Measurements from ENCODE around the gene SCGB1D1. TPM values are rescaled to one million over a fixed set of nuclear protein-coding genes. Genes with fewer than 3 reads are reported as not detected.

SCGB1D1 gene
- total RNA-seq, 1 experiment from 2014 or later, result not detected

- TF ChIP-seq E2F1 (CRISPR knock-in tag; IDR thresholded peaks at IDR 0.05) (no peak), FOXP4 (CRISPR knock-in tag; IDR thresholded peaks at IDR 0.05) (no peak)
These were observed 42.5 kb upstream of the SCGB1D1 start (continued) for GRCh38 chr11:62147545-62147944.

GRCh38 chr11:62148271-62148980 is 41.6 kb upstream of the SCGB1D1 start:
- CTCF ChIA-PET, result interaction anchor here (0.8 to 1.2 kb wide), 2 partner anchors 40 to 41 kb away, joined by 3 to 4 read pairs; no protein-coding TSS in a partner anchor
- Mint-ChIP-seq H3K27me3 (ENCODE audit: low read depth) (no peaks in the 10 kb centered on the region), H3K9me3 (peaks cover 3% of the 10 kb centered on the region; the same call in 1 of the 2 replicates), H3K36me3 (peaks cover 83% of the 10 kb centered on the region), H3K4me3 (no peak overlapping the region), H3K27ac (no peak overlapping the region), H3K4me1 (no peaks in the 10 kb centered on the region)
- TF ChIP-seq MLX (CRISPR knock-in tag; IDR thresholded peaks at IDR 0.05), result no peak
- no peak for TF ChIP-seq ZNF281 (CRISPR knock-in tag; IDR thresholded peaks at IDR 0.05)
- no peak for TF ChIP-seq MAX (CRISPR knock-in tag; IDR thresholded peaks at IDR 0.05)
- TF ChIP-seq SMAD3 (CRISPR knock-in tag; IDR thresholded peaks at IDR 0.05; ENCODE audit: borderline replicate concordance), result no peak
- TF ChIP-seq HMGXB4 (CRISPR knock-in tag; IDR thresholded peaks at IDR 0.05), result no peak
- TF ChIP-seq GABPB1 (CRISPR knock-in tag; IDR thresholded peaks at IDR 0.05), result no peak
- no peak for TF ChIP-seq PRDM15 (CRISPR knock-in tag; IDR thresholded peaks at IDR 0.05)
- no peak for TF ChIP-seq ZNF671 (CRISPR knock-in tag; IDR thresholded peaks at IDR 0.05)
- no peak for TF ChIP-seq ZNF425 (CRISPR knock-in tag; conservative IDR thresholded peaks at IDR 0.05)
- DNase-seq (ENCODE audit: low spot score), result peak; percentile 4
- POLR2A ChIA-PET, result no interaction called here
- ATAC-seq, result no peak; the same call in 1 of the 2 replicates

Measured in WTC11 (cell line).